HG02943 (cell line): ENCODE measurements around the gene WNT3.

ENCODE experiments used
- ATAC-seq: cut with Tn5 transposase; IDR thresholded peaks from one replicate; pipeline ENCODE4 v1.9.1; 2021; ENCODE audit warnings: mild to moderate bottlenecking, low read depth, moderate library complexity; ENCODE audit not compliant: unreplicated experiment

The WNT3 gene

GRCh38 chr17:46837521-46837920 lies 19.0 kb upstream of the WNT3 start:
- ATAC-seq = no peak

DNA sequence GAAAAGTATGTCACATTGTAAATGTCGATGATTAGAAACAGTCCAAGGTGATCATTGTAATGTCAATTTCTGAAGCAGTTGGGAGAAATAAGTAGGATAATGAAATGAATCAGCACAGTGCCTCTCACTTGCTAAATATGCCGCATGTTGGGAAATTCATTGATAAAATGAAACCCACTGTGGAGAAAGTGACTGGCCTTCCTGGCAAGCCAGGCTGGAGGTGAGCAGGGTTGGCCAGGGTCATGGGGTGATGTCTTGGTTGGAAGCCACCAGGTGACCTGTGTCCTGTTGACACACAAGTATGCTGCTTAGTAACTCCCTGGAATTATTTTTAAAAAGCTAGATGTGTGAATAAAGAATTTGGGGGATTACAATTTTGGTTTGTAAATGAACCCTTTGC lies 18.0 kb upstream of the WNT3 start:
- ATAC-seq = no peak

- no peak for ATAC-seq
Observed at GRCh38 chr17:46834846-46835245, 16.4 kb upstream of the WNT3 start.

- no peak for ATAC-seq
Observed at GRCh38 chr17:46833840-46834208, 15.3 kb upstream of the WNT3 start.

- ATAC-seq = no peak
Observed at GRCh38 chr17:46832945-46833839, 14.7 kb upstream of the WNT3 start.

DNA sequence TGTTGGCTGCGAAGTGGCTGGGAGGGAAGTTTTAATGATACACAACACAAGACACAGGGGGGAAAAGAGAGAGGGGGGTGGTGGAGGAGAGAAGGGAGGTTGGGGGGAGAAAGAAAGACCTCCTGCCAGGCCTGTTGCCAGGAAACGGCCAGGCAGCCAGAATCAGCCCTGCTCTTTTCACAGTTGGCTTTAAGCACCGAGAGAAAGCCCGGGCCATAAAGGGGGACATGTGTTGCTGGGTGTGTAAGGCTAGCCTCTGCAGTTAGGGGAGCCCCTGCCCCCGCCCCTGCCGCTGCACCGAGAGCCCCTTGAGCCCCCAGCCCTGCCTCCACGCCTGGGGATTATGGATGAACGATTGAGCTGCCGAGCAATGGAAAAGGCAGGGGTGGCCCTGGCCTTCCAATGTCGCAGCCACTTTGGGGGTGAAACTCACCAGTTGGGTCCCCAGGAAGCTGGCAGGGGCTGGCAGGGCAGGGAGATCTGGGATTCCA lies 13.9 kb upstream of the WNT3 start:
- no peak for ATAC-seq

- no peak for ATAC-seq
Observed at GRCh38 chr17:46831573-46832330, 13.3 kb upstream of the WNT3 start.

- ATAC-seq = no peak
Observed at GRCh38 chr17:46827274-46827673, 8.8 kb upstream of the WNT3 start.

- ATAC-seq = no peak
Observed at GRCh38 chr17:46826116-46826515, 7.6 kb upstream of the WNT3 start.

GRCh38 chr17:46823657-46824056 lies 5.2 kb upstream of the WNT3 start:
- ATAC-seq = no peak

GRCh38 chr17:46822388-46822921 lies 4.0 kb upstream of the WNT3 start:
- ATAC-seq = no peak

DNA sequence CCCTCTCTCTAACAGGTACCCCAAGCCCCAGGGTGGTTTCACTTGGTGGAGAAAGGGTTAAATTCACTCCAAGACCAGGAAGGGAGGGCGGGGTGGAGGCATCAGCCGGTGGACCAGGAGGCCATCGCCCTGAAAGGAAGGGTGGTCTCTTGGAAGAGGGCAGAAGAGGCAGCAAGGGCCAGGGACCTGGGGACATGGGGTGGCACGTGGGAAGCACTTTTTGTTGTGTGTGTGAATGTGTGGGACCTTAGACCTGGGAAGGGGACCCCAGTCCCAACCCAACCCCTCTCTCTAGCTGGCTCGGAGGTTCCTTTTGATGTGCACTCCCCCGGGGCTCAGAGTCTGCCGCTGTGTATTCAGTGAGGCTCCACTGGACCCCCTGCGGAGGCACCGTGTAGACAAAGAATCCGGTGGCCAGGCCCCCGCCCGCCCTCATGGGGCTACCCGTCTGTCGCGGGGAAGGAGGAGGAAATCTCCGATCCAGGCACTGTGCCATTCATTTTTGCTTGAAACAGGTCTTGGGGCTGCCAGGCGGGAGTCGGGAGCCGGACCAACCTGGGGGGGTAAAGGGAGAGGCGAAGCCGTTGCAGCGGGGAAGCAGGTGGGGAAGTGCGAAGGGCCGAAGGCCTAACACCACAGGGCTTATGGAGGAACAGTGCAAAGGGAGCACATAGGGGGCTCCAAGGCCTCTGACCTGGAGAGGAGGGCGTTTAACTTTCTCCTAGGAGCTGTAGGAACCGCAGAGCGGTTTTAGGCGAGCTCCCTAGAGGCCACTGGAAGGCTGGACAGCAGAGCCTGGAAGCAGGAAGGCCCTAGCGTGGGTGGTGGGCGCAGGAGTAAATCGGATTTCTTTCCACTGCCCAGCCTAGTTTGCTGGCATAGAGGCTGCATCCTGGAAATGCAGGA lies 3.2 kb upstream of the WNT3 start:
- no peak for ATAC-seq

- no peak for ATAC-seq
Observed at GRCh38 chr17:46820592-46821450, 2.3 kb upstream of the WNT3 start.

- no peak for ATAC-seq
Observed at GRCh38 chr17:46819906-46820351, 1.4 kb upstream of the WNT3 start.

- ATAC-seq = no peak
Observed at GRCh38 chr17:46818929-46819859, 702 bp upstream of the WNT3 start.

GRCh38 chr17:46817901-46818209 lies 637 bp downstream of the WNT3 start:
- no peak for ATAC-seq

DNA sequence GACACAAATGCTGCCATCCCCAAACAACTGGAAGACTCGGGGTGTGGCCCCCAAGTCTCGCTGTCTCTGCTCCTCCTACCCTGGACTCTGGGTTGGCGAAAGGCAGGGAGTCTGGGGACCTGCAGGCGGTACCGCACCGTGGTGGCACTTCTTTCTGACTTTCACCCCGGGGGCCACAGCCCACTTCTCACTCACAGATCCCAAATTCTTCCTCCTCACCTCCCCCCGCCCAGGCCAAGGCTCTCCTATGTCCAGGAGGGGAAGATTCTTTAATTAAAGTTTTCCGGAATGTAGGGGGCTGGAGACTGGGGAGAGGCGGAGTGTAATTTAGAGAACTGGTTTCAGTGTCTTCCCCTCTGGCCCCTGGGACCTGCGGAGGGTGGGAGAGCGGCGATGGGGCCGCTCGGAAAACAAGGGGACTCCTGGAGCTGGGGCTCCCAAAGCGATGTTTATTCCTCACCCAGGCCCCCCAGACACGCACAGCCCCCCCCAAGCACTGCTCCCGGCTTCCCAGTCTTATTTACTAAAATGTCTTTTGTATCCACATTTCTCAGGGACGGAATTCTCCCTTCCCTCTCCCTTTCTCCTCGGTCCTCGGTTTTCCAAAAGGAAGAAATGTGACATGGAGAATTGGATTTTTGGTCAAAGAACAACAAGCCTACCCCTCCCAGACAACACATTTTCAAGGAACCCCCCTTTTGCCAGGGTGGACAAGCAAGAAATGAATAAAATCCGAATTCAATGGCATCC lies 1.2 kb downstream of the WNT3 start:
- no peak for ATAC-seq
